ENCODE measurements around the gene KRT84.

Gene KRT84

GRCh38 chr12:52398176-52398575 lies 12.7 kb upstream of the KRT84 start:
- CTCF ChIA-PET = interaction anchor here (0.6 to 2.1 kb wide), 8 partner anchors 14 to 487 kb away, joined by 3 to 9 read pairs (median 4); no protein-coding TSS in a partner anchor

GRCh38 chr12:52396656-52397055 lies 11.2 kb upstream of the KRT84 start:
- Histone ChIP-seq H3K4me1 (ENCODE audit: control insufficient read depth, insufficient read depth, low read length) (no peaks in the 10 kb centered on the region), H3K27ac (ENCODE audit: extremely low read depth, low read depth, low read length) (no peak overlapping the region), H3K9me3 (ENCODE audit: control insufficient read depth, insufficient read depth, low read depth, low read length) (no peaks in the 10 kb centered on the region), H3K4me3 (ENCODE audit: low read depth, low read length) (no peak overlapping the region), H3K36me3 (ENCODE audit: control insufficient read depth in 2 of 2, insufficient read depth in 1 of 2, low read length in 2 of 2) (no peaks in the 10 kb centered on the region)
- CTCF ChIA-PET = interaction anchor here (0.6 to 4.6 kb wide), 22 partner anchors 8 to 483 kb away, joined by 3 to 26 read pairs (median 4); partner anchors contain the start of genes KRT6A and KRT82
- POLR2A ChIA-PET = no interaction called here
- TF ChIP-seq ZNF146 (tag by site-specific recombination; IDR thresholded peaks at IDR 0.05) (no peak), ZFP69B (tag by site-specific recombination; IDR thresholded peaks at IDR 0.05) (no peak), ZNF10 (tag by site-specific recombination; IDR thresholded peaks at IDR 0.05) (no peak), ZNF223 (tag by site-specific recombination; IDR thresholded peaks at IDR 0.05) (no peak), ZBTB21 (tag by site-specific recombination; IDR thresholded peaks at IDR 0.05) (no peak), ZNF302 (tag by site-specific recombination; IDR thresholded peaks at IDR 0.05; ENCODE audit: low read depth) (no peak), HOXD13 (CRISPR knock-in tag; IDR thresholded peaks at IDR 0.05; ENCODE audit: borderline replicate concordance) (no peak), ZNF571 (tag by site-specific recombination; IDR thresholded peaks at IDR 0.05) (no peak), BCL11B (tag by site-specific recombination; IDR thresholded peaks at IDR 0.05; ENCODE audit: low read depth) (no peak), TCF7L2 (IDR thresholded peaks at IDR 0.05; ENCODE audit: borderline replicate concordance, low read depth, low read length) (no peak)
- TF ChIP-seq, protein P1, sequence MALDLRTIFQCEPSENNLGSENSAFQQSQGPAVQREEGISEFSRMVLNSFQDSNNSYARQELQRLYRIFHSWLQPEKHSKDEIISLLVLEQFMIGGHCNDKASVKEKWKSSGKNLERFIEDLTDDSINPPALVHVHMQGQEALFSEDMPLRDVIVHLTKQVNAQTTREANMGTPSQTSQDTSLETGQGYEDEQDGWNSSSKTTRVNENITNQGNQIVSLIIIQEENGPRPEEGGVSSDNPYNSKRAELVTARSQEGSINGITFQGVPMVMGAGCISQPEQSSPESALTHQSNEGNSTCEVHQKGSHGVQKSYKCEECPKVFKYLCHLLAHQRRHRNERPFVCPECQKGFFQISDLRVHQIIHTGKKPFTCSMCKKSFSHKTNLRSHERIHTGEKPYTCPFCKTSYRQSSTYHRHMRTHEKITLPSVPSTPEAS (tag by site-specific recombination; IDR thresholded peaks at IDR 0.05) = no peak
- TF ChIP-seq, protein P2, sequence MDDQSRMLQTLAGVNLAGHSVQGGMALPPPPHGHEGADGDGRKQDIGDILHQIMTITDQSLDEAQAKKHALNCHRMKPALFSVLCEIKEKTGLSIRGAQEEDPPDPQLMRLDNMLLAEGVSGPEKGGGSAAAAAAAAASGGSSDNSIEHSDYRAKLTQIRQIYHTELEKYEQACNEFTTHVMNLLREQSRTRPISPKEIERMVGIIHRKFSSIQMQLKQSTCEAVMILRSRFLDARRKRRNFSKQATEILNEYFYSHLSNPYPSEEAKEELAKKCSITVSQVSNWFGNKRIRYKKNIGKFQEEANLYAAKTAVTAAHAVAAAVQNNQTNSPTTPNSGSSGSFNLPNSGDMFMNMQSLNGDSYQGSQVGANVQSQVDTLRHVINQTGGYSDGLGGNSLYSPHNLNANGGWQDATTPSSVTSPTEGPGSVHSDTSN (CRISPR knock-in tag; IDR thresholded peaks at IDR 0.05) = no peak
- TF ChIP-seq, protein P3, sequence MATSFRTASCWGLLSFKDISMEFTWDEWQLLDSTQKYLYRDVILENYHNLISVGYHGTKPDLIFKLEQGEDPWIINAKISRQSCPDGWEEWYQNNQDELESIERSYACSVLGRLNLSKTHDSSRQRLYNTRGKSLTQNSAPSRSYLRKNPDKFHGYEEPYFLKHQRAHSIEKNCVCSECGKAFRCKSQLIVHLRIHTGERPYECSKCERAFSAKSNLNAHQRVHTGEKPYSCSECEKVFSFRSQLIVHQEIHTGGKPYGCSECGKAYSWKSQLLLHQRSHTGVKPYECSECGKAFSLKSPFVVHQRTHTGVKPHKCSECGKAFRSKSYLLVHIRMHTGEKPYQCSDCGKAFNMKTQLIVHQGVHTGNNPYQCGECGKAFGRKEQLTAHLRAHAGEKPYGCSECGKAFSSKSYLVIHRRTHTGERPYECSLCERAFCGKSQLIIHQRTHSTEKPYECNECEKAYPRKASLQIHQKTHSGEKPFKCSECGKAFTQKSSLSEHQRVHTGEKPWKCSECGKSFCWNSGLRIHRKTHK (tag by site-specific recombination; IDR thresholded peaks at IDR 0.05) = no peak

More at GRCh38 chr12:52398176-52398575, 12.7 kb upstream of the KRT84 start:
- H3K4me1 ChIP-seq (ENCODE audit: control insufficient read depth, insufficient read depth, low read length) = no peaks in the 10 kb centered on the region
- no peak overlapping the region for H3K27ac ChIP-seq (ENCODE audit: extremely low read depth, low read depth, low read length)
- no peaks in the 10 kb centered on the region for H3K9me3 ChIP-seq (ENCODE audit: control insufficient read depth, insufficient read depth, low read depth, low read length)
- H3K4me3 ChIP-seq (ENCODE audit: low read depth, low read length) = no peak overlapping the region
- TF ChIP-seq ZNF623 (tag by site-specific recombination; IDR thresholded peaks at IDR 0.05) (no peak), ZNF548 (tag by site-specific recombination; IDR thresholded peaks at IDR 0.05) (no peak), ZNF324 (tag by site-specific recombination; IDR thresholded peaks at IDR 0.05) (no peak), ZNF155 (tag by site-specific recombination; IDR thresholded peaks at IDR 0.05) (no peak), EGR2 (tag by site-specific recombination; IDR thresholded peaks at IDR 0.05; ENCODE audit: low read depth) (no peak), ZNF837 (tag by site-specific recombination; IDR thresholded peaks at IDR 0.05) (no peak), OVOL3 (tag by site-specific recombination; IDR thresholded peaks at IDR 0.05) (no peak), ZNF426 (tag by site-specific recombination; IDR thresholded peaks at IDR 0.05) (no peak), SP7 (tag by site-specific recombination; IDR thresholded peaks at IDR 0.05) (no peak), ZNF112 (tag by site-specific recombination; IDR thresholded peaks at IDR 0.05) (no peak), GFI1B (tag by site-specific recombination; IDR thresholded peaks at IDR 0.05) (no peak)
- TF ChIP-seq, protein P4, sequence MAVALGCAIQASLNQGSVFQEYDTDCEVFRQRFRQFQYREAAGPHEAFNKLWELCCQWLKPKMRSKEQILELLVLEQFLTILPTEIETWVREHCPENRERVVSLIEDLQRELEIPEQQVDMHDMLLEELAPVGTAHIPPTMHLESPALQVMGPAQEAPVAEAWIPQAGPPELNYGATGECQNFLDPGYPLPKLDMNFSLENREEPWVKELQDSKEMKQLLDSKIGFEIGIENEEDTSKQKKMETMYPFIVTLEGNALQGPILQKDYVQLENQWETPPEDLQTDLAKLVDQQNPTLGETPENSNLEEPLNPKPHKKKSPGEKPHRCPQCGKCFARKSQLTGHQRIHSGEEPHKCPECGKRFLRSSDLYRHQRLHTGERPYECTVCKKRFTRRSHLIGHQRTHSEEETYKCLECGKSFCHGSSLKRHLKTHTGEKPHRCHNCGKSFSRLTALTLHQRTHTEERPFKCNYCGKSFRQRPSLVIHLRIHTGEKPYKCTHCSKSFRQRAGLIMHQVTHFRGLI (tag by site-specific recombination; IDR thresholded peaks at IDR 0.05) = no peak
- TF ChIP-seq, protein P5, sequence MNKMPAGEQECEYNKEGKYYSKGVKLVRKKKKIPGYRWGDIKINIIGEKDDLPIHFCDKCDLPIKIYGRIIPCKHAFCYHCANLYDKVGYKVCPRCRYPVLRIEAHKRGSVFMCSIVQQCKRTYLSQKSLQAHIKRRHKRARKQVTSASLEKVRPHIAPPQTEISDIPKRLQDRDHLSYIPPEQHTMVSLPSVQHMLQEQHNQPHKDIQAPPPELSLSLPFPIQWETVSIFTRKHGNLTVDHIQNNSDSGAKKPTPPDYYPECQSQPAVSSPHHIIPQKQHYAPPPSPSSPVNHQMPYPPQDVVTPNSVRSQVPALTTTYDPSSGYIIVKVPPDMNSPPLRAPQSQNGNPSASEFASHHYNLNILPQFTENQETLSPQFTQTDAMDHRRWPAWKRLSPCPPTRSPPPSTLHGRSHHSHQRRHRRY (tag by site-specific recombination; IDR thresholded peaks at IDR 0.05) = no peak
- TF ChIP-seq, protein P6, sequence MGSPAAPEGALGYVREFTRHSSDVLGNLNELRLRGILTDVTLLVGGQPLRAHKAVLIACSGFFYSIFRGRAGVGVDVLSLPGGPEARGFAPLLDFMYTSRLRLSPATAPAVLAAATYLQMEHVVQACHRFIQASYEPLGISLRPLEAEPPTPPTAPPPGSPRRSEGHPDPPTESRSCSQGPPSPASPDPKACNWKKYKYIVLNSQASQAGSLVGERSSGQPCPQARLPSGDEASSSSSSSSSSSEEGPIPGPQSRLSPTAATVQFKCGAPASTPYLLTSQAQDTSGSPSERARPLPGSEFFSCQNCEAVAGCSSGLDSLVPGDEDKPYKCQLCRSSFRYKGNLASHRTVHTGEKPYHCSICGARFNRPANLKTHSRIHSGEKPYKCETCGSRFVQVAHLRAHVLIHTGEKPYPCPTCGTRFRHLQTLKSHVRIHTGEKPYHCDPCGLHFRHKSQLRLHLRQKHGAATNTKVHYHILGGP (tag by site-specific recombination; IDR thresholded peaks at IDR 0.05) = no peak
- POLR2A ChIA-PET = no interaction called here
- H3K36me3 ChIP-seq (ENCODE audit: control insufficient read depth in 2 of 2, insufficient read depth in 1 of 2, low read length in 2 of 2) = no peaks in the 10 kb centered on the region

Data from HEK293 (cell line).